K562 (cell line): ENCODE measurements around the gene CGREF1. TPM values are rescaled to one million over a fixed set of nuclear protein-coding genes. Genes with fewer than 3 reads are reported as not detected.

Experiments
- ATAC-seq: fragments of 200-7000 bp; cut with Tn5 transposase; 3 replicates; pipeline ENCODE4 v1.9.1; 2020; ENCODE audit warnings: moderate library complexity
- BruUV-seq: library from RNA; stranded (reverse); fragments of 400-500 nt; replicated peaks from 2 replicates; lab custom pipeline; 2021; lab: Mats Ljungman, UMichigan
- CTCF ChIA-PET: fragments of 300-600 bp; formaldehyde crosslinking; extraction: SDS; loops from one replicate; lab custom pipeline; 2021; ENCODE audit warnings: low intra/inter-chr PET ratio; lab: Yijun Ruan, JAX
- POLR2A ChIA-PET: fragments of 300-600, 350-650 bp; sonication (Branson Sonifier 250); formaldehyde crosslinking; extraction: SDS; loops from one replicate; lab custom pipeline; 2021; ENCODE audit warnings: antibody characterized with exemption, inconsistent platforms; lab: Yijun Ruan, JAX
- DNase-seq, 4 experiments: peaks; one replicate each; pipeline versions ENCODE4 v3.0.0 to v3.0.0-alpha.2; 2011 to 2018; ENCODE audit warnings: low spot score in 3 of 4, mixed read lengths in 3 of 4; ENCODE audit errors: extremely low read depth in 1 of 4
- FAIRE-seq: peaks from 2 replicates; lab custom pipeline; 2011; peaks lifted over from hg19 to GRCh38; lab: Jason Lieb, UNC
- H2AFZ ChIP-seq: 2 replicates; pipeline ENCODE4 v1.6.0; 2011; ENCODE audit warnings: low read depth, low read length, control low read depth, inconsistent platforms
- H3K27ac ChIP-seq: fragments of 200-600 bp; 3 replicates; pipeline ENCODE4 v1.8.0; 2011; ENCODE audit warnings: low read depth, mild to moderate bottlenecking, control low read depth, inconsistent platforms, low read length, moderate library complexity, mixed read lengths; ENCODE audit errors: extremely low read depth
- H3K27me3 ChIP-seq, 2 experiments: fragments of 300-600 bp in 1 of 2; 2 replicates in 1 of 2; 3 replicates in 1 of 2; pipeline versions ENCODE4 v1.6.0 to v1.8.0; 2011; ENCODE audit warnings: inconsistent platforms in 2 of 2, low read length in 2 of 2, mild to moderate bottlenecking in 1 of 2, mixed read lengths in 1 of 2, moderate library complexity in 1 of 2; ENCODE audit not compliant: control insufficient read depth in 2 of 2, insufficient read depth in 2 of 2
- H3K36me3 ChIP-seq: fragments of 300-600 bp; 3 replicates; pipeline ENCODE4 v1.8.0; 2011; ENCODE audit warnings: mild to moderate bottlenecking, low read length, inconsistent platforms; ENCODE audit not compliant: control insufficient read depth, insufficient read depth
- H3K4me1 ChIP-seq, 2 experiments: fragments of 200-600 bp in 1 of 2; replicated peaks in 1 of 2; 2 replicates in 1 of 2; 3 replicates in 1 of 2; pipeline versions ENCODE4 v1.5.1 to v1.8.0; 2011; ENCODE audit warnings: inconsistent platforms in 2 of 2, low read length in 2 of 2, mild to moderate bottlenecking in 1 of 2, mixed read lengths in 1 of 2, moderate library complexity in 1 of 2; ENCODE audit not compliant: control insufficient read depth in 2 of 2, insufficient read depth in 2 of 2
- H3K4me2 ChIP-seq: 2 replicates; pipeline ENCODE4 v1.6.1; 2011; ENCODE audit warnings: low read length, control low read depth, inconsistent platforms, mixed read lengths; ENCODE audit not compliant: insufficient read depth
- H3K4me3 ChIP-seq: fragments of 200-600 bp; sonication (generic), shearing (Covaris generic); 2 replicates; pipeline ENCODE4 v1.5.1; 2016; ENCODE audit warnings: control low read depth, inconsistent platforms
- H3K79me2 ChIP-seq: fragments of 200-600 bp; 3 replicates; pipeline ENCODE4 v1.8.0; 2011; ENCODE audit warnings: low read length, inconsistent platforms; ENCODE audit not compliant: control insufficient read depth, insufficient read depth
- H3K9ac ChIP-seq, 2 experiments: 2 replicates each; pipeline versions ENCODE4 v1.6.0 to v1.6.1; 2011; ENCODE audit warnings: low read depth in 2 of 2, low read length in 2 of 2, control low read depth in 1 of 2, inconsistent platforms in 1 of 2, mild to moderate bottlenecking in 1 of 2, mixed read lengths in 1 of 2; ENCODE audit not compliant: insufficient read depth in 1 of 2
- H3K9me1 ChIP-seq: one replicate; pipeline ENCODE4 v1.6.0; 2011; ENCODE audit warnings: inconsistent platforms, mild to moderate bottlenecking, low read length, moderate library complexity; ENCODE audit not compliant: control insufficient read depth, insufficient read depth
- H3K9me3 ChIP-seq: replicated peaks from 2 replicates; pipeline ENCODE4 v1.5.1; 2011; ENCODE audit warnings: low read depth, low read length, inconsistent platforms; ENCODE audit not compliant: control insufficient read depth, insufficient read depth
- H4K20me1 ChIP-seq: replicated peaks from 2 replicates; pipeline ENCODE4 v1.6.1; 2011; ENCODE audit warnings: low read length, inconsistent platforms, mixed read lengths; ENCODE audit not compliant: control insufficient read depth, insufficient read depth
- FIP1L1 ChIP-seq: fragments of 200-400 bp; formaldehyde crosslinking; IDR thresholded peaks from 2 replicates; pipeline ENCODE4 v1.6.1; 2018; ENCODE audit warnings: mild to moderate bottlenecking, low read depth, low read length; ENCODE audit not compliant: poor library complexity, severe bottlenecking
- HES1 ChIP-seq: fragments of 450-650 bp; IDR thresholded peaks from 2 replicates; pipeline ENCODE4 v1.6.1; 2016; ENCODE audit warnings: low read depth, mild to moderate bottlenecking, moderate library complexity
- HINFP ChIP-seq: fragments of 450-650 bp; conservative IDR thresholded peaks from 2 replicates; pipeline ENCODE4 v1.6.1; 2016; ENCODE audit warnings: missing genetic modification characterization, low read depth, mild to moderate bottlenecking, control low read depth, missing compliant biosample characterization
- HNRNPL ChIP-seq: fragments of 200-400 bp; formaldehyde crosslinking; IDR thresholded peaks from 2 replicates; pipeline ENCODE4 v1.6.1; 2017; ENCODE audit warnings: low read depth, mild to moderate bottlenecking, low read length
- ID3 ChIP-seq, 2 experiments: fragments of 250-450 bp in 1 of 2; fragments of 450-650 bp in 1 of 2; sonication (Bioruptor Pico) in 1 of 2; IDR thresholded peaks; 2 replicates each; pipeline versions ENCODE4 v1.6.1 to v1.8.0; 2016 to 2021; ENCODE audit warnings: mild to moderate bottlenecking in 2 of 2, moderate library complexity in 2 of 2, missing compliant biosample characterization in 1 of 2, missing genetic modification characterization in 1 of 2
- JUN ChIP-seq, 2 experiments: sonication (generic) in 1 of 2; formaldehyde crosslinking in 1 of 2; IDR thresholded peaks; 2 replicates each; pipeline versions ENCODE4 v1.6.1 to v1.8.0; 2012 to 2022; ENCODE audit warnings: borderline replicate concordance in 2 of 2, mild to moderate bottlenecking in 2 of 2, improper control_type of control experiment in 1 of 2, low read depth in 1 of 2, low read length in 1 of 2, missing genetic modification reagents in 1 of 2
- KDM1A ChIP-seq, 2 experiments: fragments of 450-650 bp; IDR thresholded peaks; 2 replicates each; pipeline ENCODE4 v1.6.1; 2016; ENCODE audit warnings: mild to moderate bottlenecking in 2 of 2
- MED1 ChIP-seq: sonication (generic); formaldehyde crosslinking; IDR thresholded peaks from 2 replicates; pipeline ENCODE4 v1.8.1; 2023; ENCODE audit warnings: missing genetic modification reagents, borderline replicate concordance
- NFIC ChIP-seq: fragments of 450-650 bp; IDR thresholded peaks from 2 replicates; pipeline ENCODE4 v1.6.1; 2017; ENCODE audit warnings: mild to moderate bottlenecking, inconsistent platforms
- NONO ChIP-seq, 2 experiments: fragments of 200-400 bp in 1 of 2; fragments of 450-650 bp in 1 of 2; formaldehyde crosslinking in 1 of 2; IDR thresholded peaks; 2 replicates each; pipeline ENCODE4 v1.6.1; 2017; ENCODE audit warnings: low read depth in 2 of 2, mild to moderate bottlenecking in 2 of 2, moderate library complexity in 2 of 2, low read length in 1 of 2
- TGIF2 ChIP-seq: sonication (generic); formaldehyde crosslinking; IDR thresholded peaks from 2 replicates; pipeline ENCODE4 v1.8.1; 2022; ENCODE audit warnings: mild to moderate bottlenecking, missing genetic modification reagents, moderate library complexity
- ZC3H11A ChIP-seq: IDR thresholded peaks from 2 replicates; pipeline ENCODE4 v1.6.1; 2012; ENCODE audit warnings: low read depth, low read length, improper control_type of control experiment
- ZNF121 ChIP-seq: sonication (generic); formaldehyde crosslinking; conservative IDR thresholded peaks from 2 replicates; pipeline ENCODE4 v1.8.0; 2022; ENCODE audit warnings: missing genetic modification reagents
- ZNF140 ChIP-seq: fragments of 250-450 bp; sonication (Bioruptor Pico); IDR thresholded peaks from 2 replicates; pipeline ENCODE4 v1.8.0; 2021; ENCODE audit warnings: moderate library complexity, mild to moderate bottlenecking, inconsistent platforms
- ZNF146 ChIP-seq: IDR thresholded peaks from one replicate; pipeline ENCODE4 v1.6.1; 2018; ENCODE audit warnings: missing compliant biosample characterization; ENCODE audit not compliant: unreplicated experiment
- ZNF263 ChIP-seq: sonication (generic); formaldehyde crosslinking; IDR thresholded peaks from 2 replicates; pipeline ENCODE4 v1.8.0; 2022; ENCODE audit warnings: mild to moderate bottlenecking, missing genetic modification reagents, borderline replicate concordance
- ZNF324 ChIP-seq: fragments of 250-450 bp; sonication (Bioruptor Pico); IDR thresholded peaks from 2 replicates; pipeline ENCODE4 v1.4.0; 2020; ENCODE audit warnings: mild to moderate bottlenecking
- ZNF436 ChIP-seq: fragments of 250-450, 450-650 bp; sonication (Bioruptor Pico); formaldehyde crosslinking; IDR thresholded peaks from 2 replicates; pipeline ENCODE4 v1.7.0; 2020; ENCODE audit warnings: mild to moderate bottlenecking
- ZNF511 ChIP-seq: sonication (generic); formaldehyde crosslinking; IDR thresholded peaks from 2 replicates; pipeline ENCODE4 v1.8.0; 2022; ENCODE audit warnings: mild to moderate bottlenecking, missing genetic modification reagents
- WGBS: fragments of 100-300 bp; shearing (Covaris generic); methylation state at CpG from one replicate; pipeline ENCODE4 v1.1.6; 2016; ENCODE audit warnings: low coverage, mixed read lengths; ENCODE audit not compliant: insufficient coverage; ENCODE audit errors: missing lambda C conversion rate; 5-methylcytosine and 5-hydroxymethylcytosine counted together
- in situ Hi-C: fragments of 300-500 bp; cut with MboI; formaldehyde crosslinking; loops from 4 replicates; pipeline ENCODE4 v1.15.0; 2018; ENCODE audit warnings: inconsistent platforms, mixed read lengths
- intact Hi-C: fragments of 100-400 bp; cut with micrococcal nuclease; formaldehyde crosslinking; loops from 2 replicates; pipeline ENCODE4 v1.14.2; 2022
- polyA plus RNA-seq, 8 experiments: library from polyadenylated mRNA; depleted of rRNA in 4 of 8; stranded (reverse) in 5 of 8; unstranded in 3 of 8; fragments of >200 nt; fragmentation: Nextera tagmentation in 2 of 8; fragmentation: Illumina TruSeq in 1 of 8; extraction: Ambion mirVana in 2 of 8; extraction: Trizol in 1 of 8; gene quantifications; 2 replicates each; pipeline versions ENCODE4 v1.2.1 to v1.2.3, GENCODE V29; 2011 to 2014; ENCODE audit warnings: inconsistent platforms in 1 of 8, missing spikeins in 1 of 8
- total RNA-seq, 7 experiments: library from RNA; depleted of rRNA in 6 of 7; stranded (reverse); fragments of >200 nt in 6 of 7; fragmentation: Illumina TruSeq in 2 of 7; extraction: Trizol in 2 of 7; gene quantifications; 2 replicates each; pipeline versions ENCODE4 v1.2.1 to v1.2.3, GENCODE V29; 2011 to 2021; ENCODE audit warnings: low replicate concordance in 1 of 7

CGREF1 gene
- total and polyA plus RNA-seq, 9 of the 15 experiments (the other 6 are each of a cell fraction or from before 2014, with no cell fraction given): 0.07 to 0.50 (median 0.37) TPM

- H4K20me1 ChIP-seq: no peaks in the 10 kb centered on the region
- FAIRE-seq: no peak
- no peaks in the 10 kb centered on the region for H3K27me3 ChIP-seq
- in situ Hi-C loops: no loop called here
- no TSS peak for BruUV-seq
- no peaks in the 10 kb centered on the region for H3K9me3 ChIP-seq
- CTCF ChIA-PET: no interaction called here
- H3K4me2 ChIP-seq: no peak overlapping the region
- H2AFZ ChIP-seq: no peak overlapping the region
- H3K9me1 ChIP-seq: no peaks in the 10 kb centered on the region
- POLR2A ChIA-PET: interaction anchor here (0.9 to 3.6 kb wide), 3 partner anchors 9 to 13 kb away, joined by 4 to 11 read pairs (median 4); no protein-coding TSS in a partner anchor
- TF ChIP-seq JUN (IDR thresholded peaks at IDR 0.05; ENCODE audit: borderline replicate concordance, low read depth, low read length) (no peak), JUN (CRISPR knock-in tag; IDR thresholded peaks at IDR 0.05; ENCODE audit: borderline replicate concordance) (no peak), ID3 (CRISPR knock-in tag; IDR thresholded peaks at IDR 0.05) (no peak), ID3 (tag; IDR thresholded peaks at IDR 0.05) (no peak), HINFP (tag) (no peak), ZNF324 (no peak), ZNF140 (no peak), ZNF146 (CRISPR knock-in tag) (no peak), ZC3H11A (no peak), NFIC (no peak), MED1 (no peak), ZNF436 (no peak), ZNF263 (CRISPR knock-in tag) (no peak), KDM1A (IDR thresholded peaks at IDR 0.05) (no peak), TGIF2 (no peak), ZNF121 (no peak), HNRNPL (no peak), HES1 (no peak), ZNF511 (CRISPR knock-in tag) (no peak), FIP1L1 (no peak), NONO (IDR thresholded peaks at IDR 0.05; ENCODE audit: low read depth in 2 of 2, low read length in 1 of 2) (no peak)
- TF ChIP-seq, all 486 proteins: peak for 0
- DNase-seq: no peak
- Histone ChIP-seq H3K79me2 (peaks cover 3% of the 10 kb centered on the region; the same call in 2 of the 3 replicates), H3K27ac (no peak overlapping the region), H3K4me3 (no peak overlapping the region), H3K9ac (peak overlapping the region in 1 of 2 experiments; percentile 47; a peak in 2 of 4 replicates), H3K36me3 (no peaks in the 10 kb centered on the region; the same call in 2 of the 3 replicates), H3K4me1 (peaks cover 39 to 49% of the 10 kb centered on the region in 2 experiments)
- no peak for ATAC-seq
- intact Hi-C loops: no loop called here
- WGBS: 88% methylated on average over 23 of the region's 24 CpGs
Observed at GRCh38 chr2:27094353-27094984, 24.5 kb downstream of the CGREF1 start.
